ENCODE measurements around the gene ANKDD1A.

The ANKDD1A gene

GRCh38 chr15:64895285-64896065 is 16.2 kb upstream of the ANKDD1A start:
- no peak for TF ChIP-seq CTCF (IDR thresholded peaks at IDR 0.05; ENCODE audit: borderline replicate concordance, insufficient read depth, low read depth, low read length)
- H3K4me3 ChIP-seq (ENCODE audit: low read depth, low read length) = peak overlapping the region; percentile 59

- no peak overlapping the region for H3K4me3 ChIP-seq (ENCODE audit: low read depth, low read length)
- no peak for TF ChIP-seq CTCF (IDR thresholded peaks at IDR 0.05; ENCODE audit: borderline replicate concordance, insufficient read depth, low read depth, low read length)
These were observed 15.2 kb upstream of the ANKDD1A start for GRCh38 chr15:64896371-64897069.

GRCh38 chr15:64897345-64897985 is 14.2 kb upstream of the ANKDD1A start:
- H3K4me3 ChIP-seq (ENCODE audit: low read depth, low read length) = no peak overlapping the region
- no peak for TF ChIP-seq CTCF (IDR thresholded peaks at IDR 0.05; ENCODE audit: borderline replicate concordance, insufficient read depth, low read depth, low read length)

- TF ChIP-seq CTCF (IDR thresholded peaks at IDR 0.05; ENCODE audit: borderline replicate concordance, insufficient read depth, low read depth, low read length) = no peak
- H3K4me3 ChIP-seq (ENCODE audit: low read depth, low read length) = no peak overlapping the region
These were observed 13.3 kb upstream of the ANKDD1A start for GRCh38 chr15:64898406-64898805.

GRCh38 chr15:64901141-64901540 is 10.6 kb upstream of the ANKDD1A start:
- no peak for TF ChIP-seq CTCF (IDR thresholded peaks at IDR 0.05; ENCODE audit: borderline replicate concordance, insufficient read depth, low read depth, low read length)
- no peak overlapping the region for H3K4me3 ChIP-seq (ENCODE audit: low read depth, low read length)

- no peak for TF ChIP-seq CTCF (IDR thresholded peaks at IDR 0.05; ENCODE audit: borderline replicate concordance, insufficient read depth, low read depth, low read length)
- H3K4me3 ChIP-seq (ENCODE audit: low read depth, low read length) = no peak overlapping the region
These were observed 9.8 kb upstream of the ANKDD1A start for GRCh38 chr15:64901914-64902313.

All from GM12875 (cell line).